Gastroesophageal sphincter (tissue), 3 donors: Measurements from ENCODE around the gene TFF3.

Source experiments
- EP300 ChIP-seq: sonication (generic); formaldehyde crosslinking; IDR thresholded peaks from one replicate; pipeline ENCODE4 v1.6.1; 2017; ENCODE audit warnings: antibody characterized with exemption, mild to moderate bottlenecking
- POLR2A ChIP-seq, 2 donors: fragments of 450-650 bp; IDR thresholded peaks; one replicate each; pipeline ENCODE4 v1.6.1; 2017; ENCODE audit warnings: antibody characterized with exemption in 2 of 2, mild to moderate bottlenecking in 2 of 2, moderate library complexity in 1 of 2
- TF ChIP-seq, protein P1 (sequence below), 4 experiments: fragments of 200-600 bp in 2 of 4; fragments of 450-650 bp in 2 of 4; sonication (generic) in 1 of 4; IDR thresholded peaks; one replicate each; pipeline ENCODE4 v1.5.1; 2017 to 2019; ENCODE audit warnings: antibody characterized with exemption in 4 of 4, mild to moderate bottlenecking in 2 of 4, moderate library complexity in 2 of 4

DNA sequence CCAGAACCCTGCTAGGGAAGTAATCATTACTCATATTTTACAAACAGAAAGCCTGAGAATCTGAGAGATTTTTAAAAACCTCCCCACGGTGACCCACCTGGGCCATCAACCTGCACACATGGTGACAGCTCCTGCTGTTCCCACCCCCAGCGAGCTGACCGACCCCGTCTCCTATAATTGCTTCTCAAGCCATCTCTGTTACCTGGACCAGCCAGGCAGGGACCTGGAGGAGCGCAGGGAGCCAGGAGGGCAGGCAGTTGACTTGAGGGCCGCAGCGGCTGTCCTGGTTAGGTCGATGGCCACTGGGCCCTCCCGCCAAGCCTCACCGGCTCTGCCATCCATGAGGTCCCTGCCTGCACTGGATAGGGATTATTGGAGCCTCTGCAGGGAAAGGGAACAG lies 27.9 kb upstream of the TFF3 start:
- TF ChIP-seq, protein P1, sequence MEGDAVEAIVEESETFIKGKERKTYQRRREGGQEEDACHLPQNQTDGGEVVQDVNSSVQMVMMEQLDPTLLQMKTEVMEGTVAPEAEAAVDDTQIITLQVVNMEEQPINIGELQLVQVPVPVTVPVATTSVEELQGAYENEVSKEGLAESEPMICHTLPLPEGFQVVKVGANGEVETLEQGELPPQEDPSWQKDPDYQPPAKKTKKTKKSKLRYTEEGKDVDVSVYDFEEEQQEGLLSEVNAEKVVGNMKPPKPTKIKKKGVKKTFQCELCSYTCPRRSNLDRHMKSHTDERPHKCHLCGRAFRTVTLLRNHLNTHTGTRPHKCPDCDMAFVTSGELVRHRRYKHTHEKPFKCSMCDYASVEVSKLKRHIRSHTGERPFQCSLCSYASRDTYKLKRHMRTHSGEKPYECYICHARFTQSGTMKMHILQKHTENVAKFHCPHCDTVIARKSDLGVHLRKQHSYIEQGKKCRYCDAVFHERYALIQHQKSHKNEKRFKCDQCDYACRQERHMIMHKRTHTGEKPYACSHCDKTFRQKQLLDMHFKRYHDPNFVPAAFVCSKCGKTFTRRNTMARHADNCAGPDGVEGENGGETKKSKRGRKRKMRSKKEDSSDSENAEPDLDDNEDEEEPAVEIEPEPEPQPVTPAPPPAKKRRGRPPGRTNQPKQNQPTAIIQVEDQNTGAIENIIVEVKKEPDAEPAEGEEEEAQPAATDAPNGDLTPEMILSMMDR (IDR thresholded peaks at IDR 0.05), result no peak
- no peak for TF ChIP-seq EP300
- no peak for TF ChIP-seq POLR2A (IDR thresholded peaks at IDR 0.05)
